DND-41 (cell line): Measurements from ENCODE around the gene NPDC1.

ENCODE experiments used
- CTCF ChIP-seq: IDR thresholded peaks from 2 replicates; pipeline ENCODE4 v1.5.1; 2012; ENCODE audit warnings: borderline replicate concordance, low read length, moderate library complexity, mild to moderate bottlenecking; ENCODE audit not compliant: poor library complexity, severe bottlenecking; ENCODE audit errors: extremely low read depth
- EZH2 ChIP-seq: IDR thresholded peaks from 3 replicates; pipeline ENCODE4 v1.6.1; 2012; ENCODE audit warnings: borderline replicate concordance, low read depth, mild to moderate bottlenecking, moderate library complexity, low read length, inconsistent platforms; ENCODE audit not compliant: severe bottlenecking

GRCh38 chr9:137023157-137023556, 22.8 kb downstream of the NPDC1 start:
- TF ChIP-seq CTCF: no peak
- no peak for TF ChIP-seq EZH2
